Endodermal cell (in vitro differentiated cells): ENCODE results near the gene TP53RK. TPM values are rescaled to one million over a fixed set of nuclear protein-coding genes. Genes with fewer than 3 reads are reported as not detected.

Experiments used
- DNase-seq: peaks from one replicate; pipeline ENCODE4 v3.0.0-alpha.2; 2017
- H3K27ac ChIP-seq: 2 replicates; pipeline ENCODE4 v1.5.1; 2013; ENCODE audit warnings: mild to moderate bottlenecking, low read depth, low read length, moderate library complexity
- H3K27me3 ChIP-seq: 2 replicates; pipeline ENCODE4 v1.6.1; 2013; ENCODE audit warnings: mild to moderate bottlenecking, low read length, moderate library complexity; ENCODE audit not compliant: insufficient read depth, control insufficient read depth, poor library complexity, severe bottlenecking
- H3K36me3 ChIP-seq: 2 replicates; pipeline ENCODE4 v1.7.0; 2013; ENCODE audit warnings: mild to moderate bottlenecking, low read length, moderate library complexity; ENCODE audit not compliant: control insufficient read depth, insufficient read depth
- H3K4me1 ChIP-seq: one replicate; pipeline ENCODE4 v1.7.0; 2013; ENCODE audit warnings: low read length; ENCODE audit not compliant: control insufficient read depth, insufficient read depth
- H3K4me3 ChIP-seq: 2 replicates; pipeline ENCODE4 v1.5.1; 2013; ENCODE audit warnings: mild to moderate bottlenecking, low read length, moderate library complexity
- H3K9ac ChIP-seq: 2 replicates; pipeline ENCODE4 v1.6.1; 2013; ENCODE audit warnings: mild to moderate bottlenecking, low read length, moderate library complexity; ENCODE audit not compliant: poor library complexity, severe bottlenecking; ENCODE audit errors: extremely low read depth
- H3K9me3 ChIP-seq: 2 replicates; pipeline ENCODE4 v1.6.1; 2013; ENCODE audit warnings: mild to moderate bottlenecking, low read length, moderate library complexity; ENCODE audit not compliant: control insufficient read depth
- H3K27ac Mint-ChIP-seq: 2 replicates; pipeline ENCODE4 v1.8.0; 2020; ENCODE audit warnings: mixed read lengths
- H3K27me3 Mint-ChIP-seq: 2 replicates; pipeline ENCODE4 v1.8.0; 2021; ENCODE audit warnings: mild to moderate bottlenecking, mixed read lengths; ENCODE audit not compliant: insufficient read depth
- H3K36me3 Mint-ChIP-seq: 2 replicates; pipeline ENCODE4 v1.8.0; 2020; ENCODE audit warnings: low read depth, mixed read lengths
- H3K4me1 Mint-ChIP-seq: 2 replicates; pipeline ENCODE4 v1.8.0; 2020; ENCODE audit warnings: mixed read lengths
- H3K4me3 Mint-ChIP-seq: 2 replicates; pipeline ENCODE4 v1.8.0; 2020; ENCODE audit warnings: mild to moderate bottlenecking, moderate library complexity, mixed read lengths
- H3K9me3 Mint-ChIP-seq: 2 replicates; pipeline ENCODE4 v1.8.0; 2020; ENCODE audit warnings: mild to moderate bottlenecking, mixed read lengths
- CTCF ChIP-seq: fragments of 200-600 bp; sonication (generic); conservative IDR thresholded peaks from 2 replicates; pipeline ENCODE4 v1.5.0; 2021; ENCODE audit warnings: antibody characterized with exemption, mild to moderate bottlenecking
- WGBS, 2 experiments: methylation state at CpG; one replicate each; pipeline versions ENCODE4 v1.1.5 to v1.1.7; 2013; ENCODE audit warnings: missing lambda C conversion rate in 2 of 2, mixed read lengths in 1 of 2; ENCODE audit not compliant: insufficient coverage in 1 of 2, insufficient read length in 1 of 2; 5-methylcytosine and 5-hydroxymethylcytosine counted together
- total RNA-seq, 2 donors: library from RNA; stranded (reverse); fragmentation: NEBNext Ultra II Directional in 1 of 2; extraction: Animal tissue kit (Norgen Biotek cat#: 25700) in 1 of 2; gene quantifications; 2 replicates in 1 of 2; 3 replicates in 1 of 2; pipeline ENCODE4 v1.2.1, GENCODE V29; 2021

Gene TP53RK
- total RNA-seq, 2 donors from 2014 or later: 9.4 to 9.9 TPM

DNA sequence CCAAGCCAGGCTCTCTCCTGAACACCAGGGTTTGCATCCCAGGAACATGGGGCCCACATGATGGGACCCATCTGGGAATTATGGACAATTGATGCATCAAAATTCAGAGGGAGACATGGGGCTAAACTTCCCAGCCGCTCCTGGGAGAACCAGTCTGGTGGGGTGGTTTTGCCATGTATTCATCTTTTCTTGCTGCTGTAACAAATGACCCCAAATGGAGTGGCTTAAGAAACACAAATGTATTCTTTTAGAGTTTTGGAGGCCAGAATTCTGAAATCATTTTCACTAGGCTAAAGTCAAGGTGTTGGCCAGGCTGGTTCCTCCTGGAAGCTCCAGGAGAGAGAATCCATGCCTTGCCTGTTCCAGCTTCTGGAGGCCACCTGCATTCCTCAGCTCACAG, 44.5 kb downstream of the TP53RK start:
- 97 to 100% methylated on average over 1 of the region's 1 CpG for WGBS, 2 experiments
- no peaks in the 10 kb centered on the region for H3K36me3 ChIP-seq
- Mint-ChIP-seq H3K4me3 (no peak overlapping the region), H3K4me1 (peaks cover 9% of the 10 kb centered on the region), H3K27ac (no peak overlapping the region), H3K36me3 (no peaks in the 10 kb centered on the region), H3K27me3 (peaks cover 82% of the 10 kb centered on the region), H3K9me3 (peaks cover 2% of the 10 kb centered on the region)
- no peak overlapping the region for H3K4me3 ChIP-seq
- peaks cover 86% of the 10 kb centered on the region for H3K27me3 ChIP-seq
- no peak overlapping the region for H3K27ac ChIP-seq
- no peak for DNase-seq
- H3K9me3 ChIP-seq: no peaks in the 10 kb centered on the region
- no peak for TF ChIP-seq CTCF
- H3K9ac ChIP-seq: no peak overlapping the region
- H3K4me1 ChIP-seq: peaks cover 2% of the 10 kb centered on the region

GRCh38 chr20:46644160-46644559, 45.1 kb downstream of the TP53RK start:
- H3K4me1 Mint-ChIP-seq: peaks cover 3% of the 10 kb centered on the region
- H3K27ac ChIP-seq: no peak overlapping the region
- H3K36me3 ChIP-seq: no peaks in the 10 kb centered on the region
- H3K27ac Mint-ChIP-seq: no peak overlapping the region
- no peak overlapping the region for H3K9ac ChIP-seq
- WGBS, 2 experiments: 99 to 100% methylated on average over 3 of the region's 3 CpGs
- H3K4me3 Mint-ChIP-seq: no peak overlapping the region
- DNase-seq: no peak
- H3K36me3 Mint-ChIP-seq: no peaks in the 10 kb centered on the region
- peaks cover 89% of the 10 kb centered on the region for H3K27me3 ChIP-seq
- peaks cover 79% of the 10 kb centered on the region for H3K27me3 Mint-ChIP-seq
- no peak overlapping the region for H3K4me3 ChIP-seq
- no peaks in the 10 kb centered on the region for H3K4me1 ChIP-seq
- no peak for TF ChIP-seq CTCF
- peaks cover 2% of the 10 kb centered on the region for H3K9me3 Mint-ChIP-seq
- H3K9me3 ChIP-seq: no peaks in the 10 kb centered on the region

GRCh38 chr20:46642969-46643343, 46.3 kb downstream of the TP53RK start:
- peaks cover 69% of the 10 kb centered on the region for H3K27me3 Mint-ChIP-seq
- peaks cover 2% of the 10 kb centered on the region for H3K9me3 Mint-ChIP-seq
- TF ChIP-seq CTCF: no peak

More at GRCh38 chr20:46642969-46643343, 46.3 kb downstream of the TP53RK start:
- H3K4me3 ChIP-seq: no peak overlapping the region
- DNase-seq: no peak
- no peak overlapping the region for H3K4me3 Mint-ChIP-seq
- no peaks in the 10 kb centered on the region for H3K4me1 ChIP-seq
- H3K36me3 ChIP-seq: no peaks in the 10 kb centered on the region
- WGBS, 2 experiments: 89 to 100% methylated on average over 2 to 5 of the region's 5 CpGs
- no peak overlapping the region for H3K27ac ChIP-seq
- no peak overlapping the region for H3K27ac Mint-ChIP-seq
- H3K27me3 ChIP-seq: peaks cover 82% of the 10 kb centered on the region
- peaks cover 1% of the 10 kb centered on the region for H3K4me1 Mint-ChIP-seq
- H3K9ac ChIP-seq: no peak overlapping the region
- H3K36me3 Mint-ChIP-seq: no peaks in the 10 kb centered on the region
- no peaks in the 10 kb centered on the region for H3K9me3 ChIP-seq
